Muscle of leg (tissue), 11 donors: ENCODE measurements around the gene PEX13. TPM values are rescaled to one million over a fixed set of nuclear protein-coding genes. Genes with fewer than 3 reads are reported as not detected.

Source experiments
- DNase-seq: peaks from one replicate; pipeline ENCODE4 v3.0.0; 2013
- H3K27ac ChIP-seq: one replicate; pipeline ENCODE4 v1.5.1; 2013; ENCODE audit warnings: mild to moderate bottlenecking, low read length, control low read depth
- H3K27me3 ChIP-seq: one replicate; pipeline ENCODE4 v1.6.1; 2013; ENCODE audit warnings: low read length; ENCODE audit not compliant: control insufficient read depth, insufficient read depth
- H3K36me3 ChIP-seq: one replicate; pipeline ENCODE4 v1.6.1; 2013; ENCODE audit warnings: low read length; ENCODE audit not compliant: control insufficient read depth, insufficient read depth
- H3K4me1 ChIP-seq: one replicate; pipeline ENCODE4 v1.6.1; 2013; ENCODE audit warnings: low read length; ENCODE audit not compliant: control insufficient read depth, insufficient read depth
- H3K4me3 ChIP-seq: one replicate; pipeline ENCODE4 v1.5.1; 2013; ENCODE audit warnings: low read length, control low read depth
- H3K9me3 ChIP-seq: replicated peaks from 2 replicates; pipeline ENCODE4 v1.6.1; 2013; ENCODE audit warnings: low read depth, low read length; ENCODE audit not compliant: control insufficient read depth
- WGBS: methylation state at CpG from one replicate; pipeline ENCODE4 v1.1.5; 2013; ENCODE audit warnings: missing lambda C conversion rate; ENCODE audit not compliant: insufficient coverage; 5-methylcytosine and 5-hydroxymethylcytosine counted together
- polyA plus RNA-seq, 8 donors: library from polyadenylated mRNA; unstranded; fragments of 120-200 nt; gene quantifications; one replicate each; pipeline versions ENCODE4 v1.2.1 to v1.2.3, GENCODE V29; 2013; ENCODE audit warnings: inconsistent platforms in 1 of 8, low replicate concordance in 1 of 8; ENCODE audit not compliant: insufficient read length in 8 of 8, insufficient read depth in 1 of 8
- total RNA-seq: library from RNA; stranded (reverse); fragments of 120-200 nt; gene quantifications from one replicate; pipeline ENCODE4 v1.2.4, GENCODE V29; 2013

The PEX13 gene
- total and polyA plus RNA-seq, 9 donors, result 16.6 to 25.3 (median 20.8) TPM

DNA sequence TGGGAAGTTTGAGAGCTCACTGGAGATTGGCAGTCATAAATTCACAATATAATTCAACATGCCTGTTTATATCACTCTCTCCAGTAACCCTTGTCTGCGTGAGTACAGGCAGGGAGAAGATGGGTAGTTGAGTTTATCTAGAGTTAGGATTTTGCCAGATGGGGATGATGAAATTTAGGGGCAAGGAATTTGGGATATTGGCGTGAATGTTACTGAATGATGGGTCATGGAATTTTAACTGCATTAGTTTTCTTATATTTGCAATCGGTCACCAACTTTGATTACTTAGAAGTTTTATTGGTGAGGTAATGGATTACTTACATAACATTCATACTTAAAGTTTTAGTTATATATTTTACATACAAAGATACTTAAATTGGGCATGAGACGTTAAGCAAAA is 83.3 kb downstream of the PEX13 start:
- Histone ChIP-seq H3K36me3 (peaks cover 16% of the 10 kb centered on the region), H3K27ac (no peak overlapping the region), H3K4me3 (no peak overlapping the region), H3K9me3 (no peaks in the 10 kb centered on the region), H3K27me3 (no peaks in the 10 kb centered on the region), H3K4me1 (no peaks in the 10 kb centered on the region)
- WGBS, result no CpG with 5 or more reads among the region's 4 CpGs
- no peak for DNase-seq

Other genes with a start within 250 kb of the PEX13 start
- gene REL, start 136.1 kb upstream of the PEX13 start, total RNA-seq, result 6.7 TPM
- gene REL, start 136.1 kb upstream of the PEX13 start, polyA plus RNA-seq, result 1 to 10 TPM; 2.4 to 5.2 (median 4.2) TPM
- gene PUS10, start 535 bp downstream of the PEX13 start, total RNA-seq, result 6.4 TPM
- 1 to 10 TPM; 3.6 to 5.5 (median 4.2) TPM for gene PUS10, start 535 bp downstream of the PEX13 start, polyA plus RNA-seq
- 11.4 TPM for gene SANBR, start 48.2 kb downstream of the PEX13 start, total RNA-seq
- 10 to 100 TPM in 5 of 8 donors, 1 to 10 TPM in 3; 8.2 to 19.4 (median 10.6) TPM for gene SANBR, start 48.2 kb downstream of the PEX13 start, polyA plus RNA-seq
- 23.1 TPM for gene C2orf74, start 144.5 kb downstream of the PEX13 start, total RNA-seq
- 10 to 100 TPM; 16.4 to 30.8 (median 23.7) TPM for gene C2orf74, start 144.5 kb downstream of the PEX13 start, polyA plus RNA-seq